Neural cell (in vitro differentiated cells): ENCODE measurements around the gene CLDN8.

ENCODE experiments used
- REST ChIP-seq: IDR thresholded peaks from 2 replicates; pipeline ENCODE4 v1.6.1; 2012; ENCODE audit warnings: borderline replicate concordance
- TF ChIP-seq, protein P1 (sequence below): fragments of 450-650 bp; IDR thresholded peaks from 2 replicates; pipeline ENCODE4 v1.5.1; 2014; ENCODE audit warnings: antibody characterized with exemption, mild to moderate bottlenecking, moderate library complexity; ENCODE audit not compliant: poor library complexity, severe bottlenecking

GRCh38 chr21:30189773-30190172, 26.1 kb downstream of the CLDN8 start:
- TF ChIP-seq, protein P1, sequence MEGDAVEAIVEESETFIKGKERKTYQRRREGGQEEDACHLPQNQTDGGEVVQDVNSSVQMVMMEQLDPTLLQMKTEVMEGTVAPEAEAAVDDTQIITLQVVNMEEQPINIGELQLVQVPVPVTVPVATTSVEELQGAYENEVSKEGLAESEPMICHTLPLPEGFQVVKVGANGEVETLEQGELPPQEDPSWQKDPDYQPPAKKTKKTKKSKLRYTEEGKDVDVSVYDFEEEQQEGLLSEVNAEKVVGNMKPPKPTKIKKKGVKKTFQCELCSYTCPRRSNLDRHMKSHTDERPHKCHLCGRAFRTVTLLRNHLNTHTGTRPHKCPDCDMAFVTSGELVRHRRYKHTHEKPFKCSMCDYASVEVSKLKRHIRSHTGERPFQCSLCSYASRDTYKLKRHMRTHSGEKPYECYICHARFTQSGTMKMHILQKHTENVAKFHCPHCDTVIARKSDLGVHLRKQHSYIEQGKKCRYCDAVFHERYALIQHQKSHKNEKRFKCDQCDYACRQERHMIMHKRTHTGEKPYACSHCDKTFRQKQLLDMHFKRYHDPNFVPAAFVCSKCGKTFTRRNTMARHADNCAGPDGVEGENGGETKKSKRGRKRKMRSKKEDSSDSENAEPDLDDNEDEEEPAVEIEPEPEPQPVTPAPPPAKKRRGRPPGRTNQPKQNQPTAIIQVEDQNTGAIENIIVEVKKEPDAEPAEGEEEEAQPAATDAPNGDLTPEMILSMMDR = no peak
- no peak for TF ChIP-seq REST
